HEK293 (cell line): ENCODE measurements around the gene TEP1.

Experiments
- CTCF ChIA-PET: fragments of 350-600 bp; formaldehyde crosslinking; extraction: SDS; loops from one replicate; lab custom pipeline; 2021; ENCODE audit warnings: antibody characterized with exemption; lab: Yijun Ruan, JAX
- POLR2A ChIA-PET: fragments of 300-600 bp; formaldehyde crosslinking; extraction: SDS; loops from one replicate; lab custom pipeline; 2020; ENCODE audit warnings: antibody characterized with exemption, inconsistent platforms; lab: Yijun Ruan, JAX
- H3K27ac ChIP-seq: fragments of 200-500 bp; sonication (Bioruptor generic); 2 replicates; pipeline ENCODE4 v1.5.1; 2014; ENCODE audit warnings: low read depth, low read length, control low read depth, inconsistent platforms; ENCODE audit errors: extremely low read depth
- H3K36me3 ChIP-seq, 2 experiments: fragments of 200-500 bp in 1 of 2; sonication (Bioruptor generic) in 1 of 2; 1 replicate in 1 of 2; 2 replicates in 1 of 2; pipeline ENCODE4 v1.5.1; 2014 to 2017; ENCODE audit warnings: inconsistent platforms in 2 of 2, low read length in 2 of 2; ENCODE audit not compliant: control insufficient read depth in 2 of 2, insufficient read depth in 1 of 2
- H3K4me1 ChIP-seq: fragments of 200-500 bp; sonication (Bioruptor generic); 2 replicates; pipeline ENCODE4 v1.5.1; 2014; ENCODE audit warnings: mild to moderate bottlenecking, low read length, inconsistent platforms; ENCODE audit not compliant: control insufficient read depth, insufficient read depth
- H3K4me3 ChIP-seq: 2 replicates; pipeline ENCODE4 v1.5.1; 2011; ENCODE audit warnings: low read depth, mild to moderate bottlenecking, control low read depth, low read length, moderate library complexity
- H3K9me3 ChIP-seq: fragments of 200-500 bp; sonication (Bioruptor generic); 2 replicates; pipeline ENCODE4 v1.5.1; 2014; ENCODE audit warnings: low read depth, low read length, inconsistent platforms; ENCODE audit not compliant: control insufficient read depth, insufficient read depth
- CTCF ChIP-seq: fragments of 450-650 bp; formaldehyde crosslinking; IDR thresholded peaks from 2 replicates; pipeline ENCODE4 v1.5.1; 2016; ENCODE audit warnings: missing biosample characterization, missing genetic modification characterization
- HIC1 ChIP-seq: fragments of 450-650 bp; formaldehyde crosslinking; IDR thresholded peaks from 2 replicates; pipeline ENCODE4 v1.5.1; 2016; ENCODE audit warnings: missing biosample characterization, missing genetic modification characterization
- IKZF3 ChIP-seq: fragments of 450-650 bp; IDR thresholded peaks from 2 replicates; pipeline ENCODE4 v1.5.0; 2018; ENCODE audit warnings: missing biosample characterization, mild to moderate bottlenecking, missing genetic modification characterization, moderate library complexity
- KLF8 ChIP-seq: fragments of 450-650 bp; formaldehyde crosslinking; IDR thresholded peaks from 2 replicates; pipeline ENCODE4 v1.5.1; 2016; ENCODE audit warnings: missing biosample characterization, missing genetic modification characterization
- PBX3 ChIP-seq: sonication (generic); formaldehyde crosslinking; IDR thresholded peaks from 2 replicates; pipeline ENCODE4 v1.8.1; 2022; ENCODE audit warnings: mild to moderate bottlenecking, moderate library complexity, missing genetic modification reagents
- SCRT2 ChIP-seq: fragments of 450-650 bp; formaldehyde crosslinking; IDR thresholded peaks from 2 replicates; pipeline ENCODE4 v1.5.1; 2016; ENCODE audit warnings: missing biosample characterization, missing genetic modification characterization
- SP3 ChIP-seq: fragments of 450-650 bp; formaldehyde crosslinking; IDR thresholded peaks from 2 replicates; pipeline ENCODE4 v1.5.1; 2016; ENCODE audit warnings: missing biosample characterization, missing genetic modification characterization
- WT1 ChIP-seq: fragments of 450-650 bp; formaldehyde crosslinking; IDR thresholded peaks from 2 replicates; pipeline ENCODE4 v1.5.1; 2016; ENCODE audit warnings: missing biosample characterization, missing genetic modification characterization
- ZBTB11 ChIP-seq: fragments of 450-650 bp; formaldehyde crosslinking; conservative IDR thresholded peaks from 2 replicates; pipeline ENCODE4 v1.5.1; 2016; ENCODE audit warnings: low read depth, missing biosample characterization, missing genetic modification characterization
- ZFHX2 ChIP-seq: fragments of 450-650 bp; formaldehyde crosslinking; conservative IDR thresholded peaks from 2 replicates; pipeline ENCODE4 v1.5.1; 2016; ENCODE audit warnings: missing biosample characterization, missing genetic modification characterization
- ZNF311 ChIP-seq: fragments of 450-650 bp; formaldehyde crosslinking; IDR thresholded peaks from 2 replicates; pipeline ENCODE4 v1.5.1; 2017; ENCODE audit warnings: missing biosample characterization, missing genetic modification characterization, borderline replicate concordance
- ZNF335 ChIP-seq: fragments of 450-650 bp; formaldehyde crosslinking; conservative IDR thresholded peaks from 2 replicates; pipeline ENCODE4 v1.5.1; 2016; ENCODE audit warnings: missing biosample characterization, missing genetic modification characterization
- ZNF394 ChIP-seq: fragments of 450-650 bp; formaldehyde crosslinking; IDR thresholded peaks from 2 replicates; pipeline ENCODE4 v1.5.1; 2016; ENCODE audit warnings: missing biosample characterization, missing genetic modification characterization, mild to moderate bottlenecking, moderate library complexity, borderline replicate concordance
- ZNF423 ChIP-seq: fragments of 450-650 bp; formaldehyde crosslinking; IDR thresholded peaks from 2 replicates; pipeline ENCODE4 v1.5.1; 2016; ENCODE audit warnings: missing biosample characterization, missing genetic modification characterization
- ZNF48 ChIP-seq: fragments of 450-650 bp; formaldehyde crosslinking; IDR thresholded peaks from 2 replicates; pipeline ENCODE4 v1.5.1; 2016; ENCODE audit warnings: missing biosample characterization, missing genetic modification characterization
- ZNF501 ChIP-seq: fragments of 450-650 bp; formaldehyde crosslinking; IDR thresholded peaks from 2 replicates; pipeline ENCODE4 v1.5.1; 2016; ENCODE audit warnings: missing biosample characterization, missing genetic modification characterization
- ZNF510 ChIP-seq: fragments of 450-650 bp; formaldehyde crosslinking; IDR thresholded peaks from 2 replicates; pipeline ENCODE4 v1.5.1; 2018; ENCODE audit warnings: mild to moderate bottlenecking, missing genetic modification characterization, missing biosample characterization; ENCODE audit not compliant: insufficient replicate concordance
- ZNF530 ChIP-seq: fragments of 450-650 bp; formaldehyde crosslinking; IDR thresholded peaks from 2 replicates; pipeline ENCODE4 v1.5.1; 2016; ENCODE audit warnings: low read depth, missing biosample characterization, missing genetic modification characterization
- ZNF544 ChIP-seq: fragments of 450-650 bp; formaldehyde crosslinking; IDR thresholded peaks from 2 replicates; pipeline ENCODE4 v1.5.0; 2017; ENCODE audit warnings: missing biosample characterization, missing genetic modification characterization
- ZNF571 ChIP-seq: fragments of 450-650 bp; formaldehyde crosslinking; IDR thresholded peaks from 2 replicates; pipeline ENCODE4 v1.5.0; 2017; ENCODE audit warnings: missing biosample characterization, missing genetic modification characterization
- ZNF596 ChIP-seq: fragments of 450-650 bp; IDR thresholded peaks from 2 replicates; pipeline ENCODE4 v1.5.0; 2018; ENCODE audit warnings: missing biosample characterization, mild to moderate bottlenecking, missing genetic modification characterization, moderate library complexity
- ZNF654 ChIP-seq: fragments of 450-650 bp; formaldehyde crosslinking; IDR thresholded peaks from 2 replicates; pipeline ENCODE4 v1.5.1; 2016; ENCODE audit warnings: low read depth, missing biosample characterization, missing genetic modification characterization
- ZSCAN30 ChIP-seq: fragments of 450-650 bp; IDR thresholded peaks from 2 replicates; pipeline ENCODE4 v1.5.1; 2018; ENCODE audit warnings: missing biosample characterization, mild to moderate bottlenecking, missing genetic modification characterization, moderate library complexity
- TF ChIP-seq, protein P1 (sequence below): fragments of 450-650 bp; formaldehyde crosslinking; IDR thresholded peaks from 2 replicates; pipeline ENCODE4 v1.5.1; 2016; ENCODE audit warnings: missing biosample characterization, missing genetic modification characterization
- TF ChIP-seq, protein P2 (sequence below): fragments of 450-650 bp; IDR thresholded peaks from 2 replicates; pipeline ENCODE4 v1.5.1; 2018; ENCODE audit warnings: missing biosample characterization, missing genetic modification characterization

TEP1 gene

GRCh38 chr14:20412876-20413743 lies at the start of gene TEP1:
Gene TEP1 (minus strand): TSS chr14:20413501. CDS start chr14:20408439, 5,062 bp downstream.
- CTCF ChIA-PET: interaction anchor here (0.5 to 1.2 kb wide), 5 partner anchors 9 to 744 kb away, joined by 3 to 6 read pairs (median 3); partner anchors contain the start of gene APEX1
- no peaks in the 10 kb centered on the region for H3K9me3 ChIP-seq
- H3K27ac ChIP-seq: peak within 1 kb of the TSS; percentile 79
- peaks cover 16% of the 10 kb centered on the region for H3K4me1 ChIP-seq
- peaks cover 0 to 2% of the 10 kb centered on the region in 2 experiments; a peak in 1 of 3 replicates for H3K36me3 ChIP-seq
- peak within 1 kb of the TSS; percentile 85 for H3K4me3 ChIP-seq
- POLR2A ChIA-PET: interaction anchor here (0.6 to 3.1 kb wide), 12 partner anchors 9 to 394 kb away, joined by 3 to 32 read pairs (median 6); partner anchors contain the start of genes APEX1, OSGEP, PARP2 and PIP4P1
- no peak for TF ChIP-seq ZNF48
- TF ChIP-seq WT1 (tag by site-specific recombination): peak; percentile 94
- no peak for TF ChIP-seq ZNF571
- TF ChIP-seq ZNF394 (tag by site-specific recombination): peak; percentile 51; the same call in 1 of the 2 replicates
- peak; percentile 93 for TF ChIP-seq ZSCAN30 (tag by site-specific recombination)
- no peak for TF ChIP-seq ZNF311
- peak; percentile 81 for TF ChIP-seq HIC1
- no peak for TF ChIP-seq ZNF544 (tag by site-specific recombination)
- TF ChIP-seq ZNF596 (tag by site-specific recombination): no peak
- 0 out of 2 replicates have a peak, but pooled peaks have one; percentile 75 for TF ChIP-seq ZNF501 (tag by site-specific recombination)
- TF ChIP-seq, protein P1, sequence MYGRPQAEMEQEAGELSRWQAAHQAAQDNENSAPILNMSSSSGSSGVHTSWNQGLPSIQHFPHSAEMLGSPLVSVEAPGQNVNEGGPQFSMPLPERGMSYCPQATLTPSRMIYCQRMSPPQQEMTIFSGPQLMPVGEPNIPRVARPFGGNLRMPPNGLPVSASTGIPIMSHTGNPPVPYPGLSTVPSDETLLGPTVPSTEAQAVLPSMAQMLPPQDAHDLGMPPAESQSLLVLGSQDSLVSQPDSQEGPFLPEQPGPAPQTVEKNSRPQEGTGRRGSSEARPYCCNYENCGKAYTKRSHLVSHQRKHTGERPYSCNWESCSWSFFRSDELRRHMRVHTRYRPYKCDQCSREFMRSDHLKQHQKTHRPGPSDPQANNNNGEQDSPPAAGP (tag by site-specific recombination): no peak; the same call in none of the 2 replicates
- peak; percentile 88 for TF ChIP-seq SP3 (tag by site-specific recombination)
- TF ChIP-seq ZNF335 (tag by site-specific recombination): peak; percentile 60
- no peak for TF ChIP-seq PBX3 (CRISPR knock-in tag)
- TF ChIP-seq ZBTB11 (tag by site-specific recombination): peak; percentile 91
- TF ChIP-seq ZFHX2 (tag by site-specific recombination): peak; percentile 30; the same call in 1 of the 2 replicates
- TF ChIP-seq, protein P2, sequence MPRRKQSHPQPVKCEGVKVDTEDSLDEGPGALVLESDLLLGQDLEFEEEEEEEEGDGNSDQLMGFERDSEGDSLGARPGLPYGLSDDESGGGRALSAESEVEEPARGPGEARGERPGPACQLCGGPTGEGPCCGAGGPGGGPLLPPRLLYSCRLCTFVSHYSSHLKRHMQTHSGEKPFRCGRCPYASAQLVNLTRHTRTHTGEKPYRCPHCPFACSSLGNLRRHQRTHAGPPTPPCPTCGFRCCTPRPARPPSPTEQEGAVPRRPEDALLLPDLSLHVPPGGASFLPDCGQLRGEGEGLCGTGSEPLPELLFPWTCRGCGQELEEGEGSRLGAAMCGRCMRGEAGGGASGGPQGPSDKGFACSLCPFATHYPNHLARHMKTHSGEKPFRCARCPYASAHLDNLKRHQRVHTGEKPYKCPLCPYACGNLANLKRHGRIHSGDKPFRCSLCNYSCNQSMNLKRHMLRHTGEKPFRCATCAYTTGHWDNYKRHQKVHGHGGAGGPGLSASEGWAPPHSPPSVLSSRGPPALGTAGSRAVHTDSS (tag by site-specific recombination): peak; percentile 38; the same call in 1 of the 2 replicates
- TF ChIP-seq KLF8 (tag by site-specific recombination): peak; percentile 86
- TF ChIP-seq SCRT2 (tag by site-specific recombination): no peak
- TF ChIP-seq ZNF530: no peak
- peak; percentile 92 for TF ChIP-seq IKZF3
- peak; percentile 86 for TF ChIP-seq ZNF423 (tag by site-specific recombination)
- TF ChIP-seq ZNF510 (tag by site-specific recombination): no peak
- TF ChIP-seq CTCF (tag by site-specific recombination): no peak
- TF ChIP-seq ZNF654 (tag by site-specific recombination): no peak; the same call in 1 of the 2 replicates
